Subcutaneous abdominal adipose tissue (tissue), 5 donors: ENCODE measurements around the gene C11orf42.

ENCODE experiments used
- H3K27ac ChIP-seq: one replicate; pipeline ENCODE4 v1.7.0; 2013; ENCODE audit warnings: low read depth, mild to moderate bottlenecking, inconsistent platforms, low read length, moderate library complexity
- H3K27me3 ChIP-seq, 5 donors: one replicate each; pipeline ENCODE4 v1.7.0; 2013; ENCODE audit warnings: low read length in 5 of 5, inconsistent platforms in 1 of 5; ENCODE audit not compliant: control insufficient read depth in 5 of 5, insufficient read depth in 4 of 5
- H3K36me3 ChIP-seq, 5 donors: one replicate each; pipeline ENCODE4 v1.7.0; 2013; ENCODE audit warnings: low read length in 5 of 5; ENCODE audit not compliant: control insufficient read depth in 5 of 5, insufficient read depth in 5 of 5
- H3K4me1 ChIP-seq, 5 donors: one replicate each; pipeline ENCODE4 v1.7.0; 2013; ENCODE audit warnings: low read length in 5 of 5, mild to moderate bottlenecking in 3 of 5, moderate library complexity in 1 of 5; ENCODE audit not compliant: control insufficient read depth in 5 of 5, insufficient read depth in 5 of 5
- H3K4me3 ChIP-seq, 5 donors: one replicate each; pipeline ENCODE4 v1.7.0; 2013; ENCODE audit warnings: low read length in 5 of 5, low read depth in 1 of 5
- H3K9ac ChIP-seq, 5 donors: one replicate each; pipeline ENCODE4 v1.7.0; 2013; ENCODE audit warnings: low read length in 5 of 5, mild to moderate bottlenecking in 4 of 5, moderate library complexity in 3 of 5
- H3K9me3 ChIP-seq, 5 donors: one replicate each; pipeline ENCODE4 v1.7.0; 2013; ENCODE audit warnings: low read length in 5 of 5; ENCODE audit not compliant: control insufficient read depth in 5 of 5
- donor health status: healthy.
- donor health status: healthy.
- donor health status: healthy.
- donor health status: healthy.
- donor health status: healthy.

The C11orf42 gene

GRCh38 chr11:6217722-6218121 lies 12.4 kb downstream of the C11orf42 start:
- Histone ChIP-seq H3K9me3 (no peaks in the 10 kb centered on the region), H3K27ac (no peak overlapping the region), H3K4me3 (no peak overlapping the region), H3K4me1 (peaks cover 3 to 17% (median 9%) of the 10 kb centered on the region in 5 donors), H3K27me3 (no peaks in the 10 kb centered on the region), H3K9ac (no peak overlapping the region), H3K36me3 (peaks cover 54 to 91% (median 67%) of the 10 kb centered on the region in 5 donors)

- Histone ChIP-seq H3K27ac (peak overlapping the region; percentile 74), H3K4me1 (peaks cover 3 to 18% (median 12%) of the 10 kb centered on the region in 5 donors), H3K27me3 (no peaks in the 10 kb centered on the region), H3K9ac (peak overlapping the region in 3 of 5 donors; percentile 3 to 38 (median 6)), H3K9me3 (no peaks in the 10 kb centered on the region), H3K4me3 (no peak overlapping the region), H3K36me3 (peaks cover 43 to 92% (median 67%) of the 10 kb centered on the region in 5 donors)
Measured at GRCh38 chr11:6219359-6219758, 14.0 kb downstream of the C11orf42 start.

GRCh38 chr11:6223854-6224253 lies 18.5 kb downstream of the C11orf42 start:
- no peaks in the 10 kb centered on the region for H3K9me3 ChIP-seq
- H3K4me3 ChIP-seq = no peak overlapping the region
- H3K9ac ChIP-seq = no peak overlapping the region
- H3K4me1 ChIP-seq = peaks cover 3 to 36% (median 27%) of the 10 kb centered on the region in 5 donors
- no peaks in the 10 kb centered on the region for H3K27me3 ChIP-seq
- H3K36me3 ChIP-seq = peaks cover 24 to 50% (median 28%) of the 10 kb centered on the region in 5 donors
- H3K27ac ChIP-seq = no peak overlapping the region

GRCh38 chr11:6224421-6224820 lies 19.1 kb downstream of the C11orf42 start:
- H3K9ac ChIP-seq = peak overlapping the region in 1 of 5 donors; percentile 18
- H3K4me3 ChIP-seq = no peak overlapping the region
- peaks cover 24 to 44% (median 28%) of the 10 kb centered on the region in 5 donors for H3K36me3 ChIP-seq
- no peaks in the 10 kb centered on the region for H3K27me3 ChIP-seq
- peaks cover 3 to 31% (median 24%) of the 10 kb centered on the region in 5 donors for H3K4me1 ChIP-seq
- H3K9me3 ChIP-seq = no peaks in the 10 kb centered on the region
- H3K27ac ChIP-seq = peak overlapping the region; percentile 8

GRCh38 chr11:6225024-6225423 lies 19.7 kb downstream of the C11orf42 start:
- Histone ChIP-seq H3K9me3 (no peaks in the 10 kb centered on the region), H3K4me1 (peaks cover 0 to 31% (median 20%) of the 10 kb centered on the region in 5 donors), H3K27ac (peak overlapping the region; percentile 8), H3K9ac (peak overlapping the region in 1 of 5 donors; percentile 18), H3K36me3 (peaks cover 20 to 38% (median 28%) of the 10 kb centered on the region in 5 donors), H3K4me3 (no peak overlapping the region), H3K27me3 (no peaks in the 10 kb centered on the region)

- Histone ChIP-seq H3K36me3 (peaks cover 12 to 34% (median 27%) of the 10 kb centered on the region in 5 donors), H3K4me3 (no peak overlapping the region), H3K9me3 (no peaks in the 10 kb centered on the region), H3K9ac (no peak overlapping the region), H3K27ac (peak overlapping the region; percentile 8), H3K27me3 (no peaks in the 10 kb centered on the region), H3K4me1 (peaks cover 0 to 31% (median 20%) of the 10 kb centered on the region in 5 donors)
Measured at GRCh38 chr11:6225896-6226295, 20.5 kb downstream of the C11orf42 start.

GRCh38 chr11:6228520-6228919 lies 23.2 kb downstream of the C11orf42 start:
- H3K4me3 ChIP-seq = no peak overlapping the region
- H3K9ac ChIP-seq = no peak overlapping the region
- no peaks in the 10 kb centered on the region for H3K9me3 ChIP-seq
- H3K27ac ChIP-seq = no peak overlapping the region
- H3K4me1 ChIP-seq = peaks cover 0 to 34% (median 24%) of the 10 kb centered on the region in 5 donors
- peaks cover 0 to 11% (median 7%) of the 10 kb centered on the region in 5 donors for H3K36me3 ChIP-seq
- no peaks in the 10 kb centered on the region for H3K27me3 ChIP-seq

GRCh38 chr11:6229911-6230310 lies 24.6 kb downstream of the C11orf42 start:
- H3K9me3 ChIP-seq = no peaks in the 10 kb centered on the region
- H3K27ac ChIP-seq = no peak overlapping the region
- no peak overlapping the region for H3K9ac ChIP-seq
- peaks cover 0 to 37% (median 28%) of the 10 kb centered on the region in 5 donors for H3K4me1 ChIP-seq
- H3K27me3 ChIP-seq = no peaks in the 10 kb centered on the region
- no peak overlapping the region for H3K4me3 ChIP-seq
- peaks cover 0 to 2% (median 0%) of the 10 kb centered on the region in 5 donors for H3K36me3 ChIP-seq

GRCh38 chr11:6232899-6233298 lies 27.5 kb downstream of the C11orf42 start:
- H3K27ac ChIP-seq = no peak overlapping the region
- no peak overlapping the region for H3K9ac ChIP-seq
- peaks cover 0 to 2% (median 0%) of the 10 kb centered on the region in 5 donors for H3K36me3 ChIP-seq
- H3K9me3 ChIP-seq = no peaks in the 10 kb centered on the region
- H3K27me3 ChIP-seq = no peaks in the 10 kb centered on the region
- no peak overlapping the region for H3K4me3 ChIP-seq
- peaks cover 0 to 25% (median 21%) of the 10 kb centered on the region in 5 donors for H3K4me1 ChIP-seq

- Histone ChIP-seq H3K4me1 (peaks cover 0 to 25% (median 21%) of the 10 kb centered on the region in 5 donors), H3K27me3 (no peaks in the 10 kb centered on the region), H3K36me3 (peaks cover 0 to 2% (median 0%) of the 10 kb centered on the region in 5 donors), H3K9ac (peak overlapping the region; percentile 30 to 95 (median 85)), H3K4me3 (peak overlapping the region; percentile 91 to 97 (median 94)), H3K27ac (peak overlapping the region; percentile 74), H3K9me3 (no peaks in the 10 kb centered on the region)
Measured at GRCh38 chr11:6233984-6234386, 28.6 kb downstream of the C11orf42 start.
